GM12865 (cell line): ENCODE results near the gene ZBTB45.

Experiments
- DNase-seq: peaks from one replicate; pipeline ENCODE4 v3.0.0; 2010; ENCODE audit warnings: low read depth
- H3K4me3 ChIP-seq: 2 replicates; pipeline ENCODE4 v1.5.1; 2011; ENCODE audit warnings: mild to moderate bottlenecking, low read depth, low read length, control low read depth
- TF ChIP-seq, protein P1 (sequence below): IDR thresholded peaks from 2 replicates; pipeline ENCODE4 v1.5.1; 2011; ENCODE audit warnings: low read length, control low read depth, low read depth, inconsistent platforms; ENCODE audit not compliant: insufficient read depth; ENCODE audit errors: missing control alignments

ZBTB45 gene

DNA sequence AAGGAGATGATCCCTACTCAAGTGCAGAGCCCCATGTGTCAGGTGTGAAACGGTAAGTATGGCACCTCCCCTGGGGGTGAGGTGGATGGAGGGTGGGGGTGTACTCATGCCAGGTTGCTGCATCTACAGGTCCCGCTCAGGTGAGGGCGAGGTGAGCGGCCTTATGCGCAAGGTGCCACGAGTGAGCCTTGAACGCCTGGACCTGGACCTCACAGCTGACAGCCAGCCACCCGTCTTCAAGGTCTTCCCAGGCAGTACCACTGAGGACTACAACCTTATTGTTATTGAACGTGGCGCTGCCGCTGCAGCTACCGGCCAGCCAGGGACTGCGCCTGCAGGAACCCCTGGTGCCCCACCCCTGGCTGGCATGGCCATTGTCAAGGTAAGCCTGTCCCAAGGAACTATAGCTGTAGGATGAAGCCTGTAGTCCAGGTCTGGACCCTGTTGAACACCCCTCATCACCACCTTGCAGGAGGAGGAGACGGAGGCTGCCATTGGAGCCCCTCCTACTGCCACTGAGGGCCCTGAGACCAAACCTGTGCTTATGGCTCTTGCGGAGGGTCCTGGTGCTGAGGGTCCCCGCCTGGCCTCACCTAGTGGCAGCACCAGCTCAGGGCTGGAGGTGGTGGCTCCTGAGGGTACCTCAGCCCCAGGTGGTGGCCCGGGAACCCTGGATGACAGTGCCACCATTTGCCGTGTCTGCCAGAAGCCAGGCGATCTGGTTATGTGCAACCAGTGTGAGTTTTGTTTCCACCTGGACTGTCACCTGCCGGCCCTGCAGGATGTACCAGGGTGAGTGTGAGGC, 29.5 kb upstream of the ZBTB45 start:
- TF ChIP-seq, protein P1, sequence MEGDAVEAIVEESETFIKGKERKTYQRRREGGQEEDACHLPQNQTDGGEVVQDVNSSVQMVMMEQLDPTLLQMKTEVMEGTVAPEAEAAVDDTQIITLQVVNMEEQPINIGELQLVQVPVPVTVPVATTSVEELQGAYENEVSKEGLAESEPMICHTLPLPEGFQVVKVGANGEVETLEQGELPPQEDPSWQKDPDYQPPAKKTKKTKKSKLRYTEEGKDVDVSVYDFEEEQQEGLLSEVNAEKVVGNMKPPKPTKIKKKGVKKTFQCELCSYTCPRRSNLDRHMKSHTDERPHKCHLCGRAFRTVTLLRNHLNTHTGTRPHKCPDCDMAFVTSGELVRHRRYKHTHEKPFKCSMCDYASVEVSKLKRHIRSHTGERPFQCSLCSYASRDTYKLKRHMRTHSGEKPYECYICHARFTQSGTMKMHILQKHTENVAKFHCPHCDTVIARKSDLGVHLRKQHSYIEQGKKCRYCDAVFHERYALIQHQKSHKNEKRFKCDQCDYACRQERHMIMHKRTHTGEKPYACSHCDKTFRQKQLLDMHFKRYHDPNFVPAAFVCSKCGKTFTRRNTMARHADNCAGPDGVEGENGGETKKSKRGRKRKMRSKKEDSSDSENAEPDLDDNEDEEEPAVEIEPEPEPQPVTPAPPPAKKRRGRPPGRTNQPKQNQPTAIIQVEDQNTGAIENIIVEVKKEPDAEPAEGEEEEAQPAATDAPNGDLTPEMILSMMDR: no peak
- no peak overlapping the region for H3K4me3 ChIP-seq
- no peak for DNase-seq

DNA sequence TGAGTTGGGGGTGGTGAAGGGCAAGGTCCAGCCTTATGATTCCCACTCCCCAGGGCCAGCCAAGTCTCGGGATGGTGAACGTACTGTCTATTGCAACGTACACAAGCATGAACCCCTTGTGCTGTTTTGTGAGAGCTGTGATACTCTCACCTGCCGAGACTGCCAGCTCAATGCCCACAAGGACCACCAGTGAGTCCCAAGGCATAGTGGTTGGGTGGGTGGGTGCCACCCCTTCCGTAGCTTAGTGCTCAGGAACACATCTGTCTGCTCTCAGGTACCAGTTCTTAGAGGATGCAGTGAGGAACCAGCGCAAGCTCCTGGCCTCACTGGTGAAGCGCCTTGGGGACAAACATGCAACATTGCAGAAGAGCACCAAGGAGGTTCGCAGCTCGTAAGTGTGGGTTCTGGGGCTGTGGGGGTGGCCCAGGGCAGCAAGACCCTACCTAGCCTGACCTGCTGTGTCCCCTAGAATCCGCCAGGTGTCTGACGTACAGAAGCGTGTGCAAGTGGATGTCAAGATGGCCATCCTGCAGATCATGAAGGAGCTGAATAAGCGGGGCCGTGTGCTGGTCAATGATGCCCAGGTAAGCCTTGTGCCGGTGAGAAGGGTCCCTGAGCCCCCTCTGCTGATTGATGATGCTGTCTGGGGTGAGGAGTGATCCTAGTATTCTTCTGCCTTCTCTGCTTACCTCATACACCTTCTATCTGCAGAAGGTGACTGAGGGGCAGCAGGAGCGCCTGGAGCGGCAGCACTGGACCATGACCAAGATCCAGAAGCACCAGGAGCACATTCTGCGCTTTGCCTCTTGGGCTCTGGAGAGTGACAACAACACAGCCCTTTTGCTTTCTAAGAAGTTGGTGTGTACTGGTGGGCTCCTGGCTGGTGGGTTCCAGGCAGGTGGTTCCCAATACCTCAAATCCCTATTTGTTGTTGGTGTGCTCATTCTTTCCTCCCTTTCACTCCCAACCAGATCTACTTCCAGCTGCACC, 28.0 kb upstream of the ZBTB45 start:
- no peak for DNase-seq
- TF ChIP-seq, protein P1: no peak
- H3K4me3 ChIP-seq: no peak overlapping the region

DNA sequence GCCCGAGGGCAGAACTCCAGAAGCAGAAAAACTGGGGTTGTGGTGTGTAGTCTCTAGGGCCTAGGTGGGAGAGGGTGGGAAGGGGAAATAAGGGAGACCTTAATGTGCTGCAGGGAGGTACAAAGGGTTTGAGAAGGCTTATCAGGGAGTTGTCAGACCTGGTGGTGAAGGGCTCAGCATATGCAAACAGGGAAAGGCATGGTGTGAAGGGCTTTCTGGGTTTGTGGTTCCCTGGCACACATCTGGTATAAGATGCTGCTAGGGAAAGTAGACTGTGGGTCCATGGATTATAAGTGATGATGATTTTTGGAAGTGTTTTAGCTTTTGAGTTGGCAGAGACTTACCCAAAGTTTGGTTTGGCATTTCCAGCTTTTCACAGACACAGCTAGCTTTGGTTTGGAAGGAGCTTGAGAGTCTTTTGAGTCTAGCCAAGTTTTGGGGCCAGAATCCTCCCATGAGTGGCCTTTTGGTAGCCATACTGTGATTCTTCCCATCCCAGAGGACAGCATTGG, 26.5 kb upstream of the ZBTB45 start:
- H3K4me3 ChIP-seq: peak overlapping the region; percentile 76
- TF ChIP-seq, protein P1: no peak
- no peak for DNase-seq

DNA sequence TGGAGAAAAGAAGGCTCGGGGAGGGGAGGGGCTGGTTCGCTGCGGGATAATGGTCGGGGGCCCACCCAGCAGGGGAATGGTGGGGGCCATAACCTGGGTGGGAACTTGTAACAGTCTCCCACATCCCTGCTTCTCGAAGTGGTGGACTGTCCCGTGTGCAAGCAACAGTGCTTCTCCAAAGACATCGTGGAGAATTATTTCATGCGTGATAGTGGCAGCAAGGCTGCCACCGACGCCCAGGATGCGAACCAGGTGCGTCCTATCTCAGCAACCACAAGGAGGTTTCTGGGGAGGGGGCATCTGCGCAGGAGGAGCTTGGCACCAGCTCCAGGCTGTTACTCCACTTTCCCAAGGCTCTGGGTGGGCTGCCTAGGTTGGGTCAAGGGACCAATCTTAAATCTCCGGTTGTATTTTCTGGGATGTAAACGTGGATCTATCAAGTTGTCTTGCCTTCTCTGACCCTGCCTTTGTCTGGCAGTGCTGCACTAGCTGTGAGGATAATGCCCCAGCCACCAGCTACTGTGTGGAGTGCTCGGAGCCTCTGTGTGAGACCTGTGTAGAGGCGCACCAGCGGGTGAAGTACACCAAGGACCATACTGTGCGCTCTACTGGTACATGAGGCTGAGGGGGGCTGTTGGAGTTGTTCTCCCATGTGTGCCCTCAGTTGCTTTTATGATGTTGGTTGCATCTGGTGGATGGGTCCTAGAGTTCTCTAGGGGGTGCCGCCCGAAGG, 25.8 kb upstream of the ZBTB45 start:
- TF ChIP-seq, protein P1: no peak
- no peak for DNase-seq
- peak overlapping the region; percentile 76 for H3K4me3 ChIP-seq

DNA sequence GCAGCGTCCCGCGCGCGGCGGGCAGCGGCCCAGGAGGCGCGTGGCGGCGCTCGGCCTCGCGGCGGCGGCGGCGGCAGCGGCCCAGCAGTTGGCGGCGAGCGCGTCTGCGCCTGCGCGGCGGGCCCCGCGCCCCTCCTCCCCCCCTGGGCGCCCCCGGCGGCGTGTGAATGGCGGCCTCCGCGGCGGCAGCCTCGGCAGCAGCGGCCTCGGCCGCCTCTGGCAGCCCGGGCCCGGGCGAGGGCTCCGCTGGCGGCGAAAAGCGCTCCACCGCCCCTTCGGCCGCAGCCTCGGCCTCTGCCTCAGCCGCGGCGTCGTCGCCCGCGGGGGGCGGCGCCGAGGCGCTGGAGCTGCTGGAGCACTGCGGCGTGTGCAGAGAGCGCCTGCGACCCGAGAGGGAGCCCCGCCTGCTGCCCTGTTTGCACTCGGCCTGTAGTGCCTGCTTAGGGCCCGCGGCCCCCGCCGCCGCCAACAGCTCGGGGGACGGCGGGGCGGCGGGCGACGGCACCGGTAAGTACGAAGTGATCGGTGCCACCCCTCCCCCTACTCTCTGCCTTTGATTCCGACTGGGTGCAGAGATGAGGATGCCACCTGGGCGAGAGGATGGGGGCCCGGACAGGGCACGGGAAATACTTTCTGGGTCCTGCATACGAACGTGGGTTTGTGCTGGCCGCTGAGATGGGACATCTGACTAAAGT, 25.1 kb upstream of the ZBTB45 start:
- DNase-seq: peak; percentile 72
- TF ChIP-seq, protein P1: no peak

More for the DNA sequence above, 25.1 kb upstream of the ZBTB45 start:
- H3K4me3 ChIP-seq: peak overlapping the region; percentile 76
